ENCODE measurements around the gene ADGRG1. TPM values are rescaled to one million over a fixed set of nuclear protein-coding genes. Genes with fewer than 3 reads are reported as not detected.
"Not testable (repeated sequence)": the region's sequence is repeated elsewhere in the genome, so short reads cannot be mapped to it uniquely, and the experiment has no call there.

The ADGRG1 gene
- total RNA-seq, 1 experiment from 2014 or later, result 131 TPM

DNA sequence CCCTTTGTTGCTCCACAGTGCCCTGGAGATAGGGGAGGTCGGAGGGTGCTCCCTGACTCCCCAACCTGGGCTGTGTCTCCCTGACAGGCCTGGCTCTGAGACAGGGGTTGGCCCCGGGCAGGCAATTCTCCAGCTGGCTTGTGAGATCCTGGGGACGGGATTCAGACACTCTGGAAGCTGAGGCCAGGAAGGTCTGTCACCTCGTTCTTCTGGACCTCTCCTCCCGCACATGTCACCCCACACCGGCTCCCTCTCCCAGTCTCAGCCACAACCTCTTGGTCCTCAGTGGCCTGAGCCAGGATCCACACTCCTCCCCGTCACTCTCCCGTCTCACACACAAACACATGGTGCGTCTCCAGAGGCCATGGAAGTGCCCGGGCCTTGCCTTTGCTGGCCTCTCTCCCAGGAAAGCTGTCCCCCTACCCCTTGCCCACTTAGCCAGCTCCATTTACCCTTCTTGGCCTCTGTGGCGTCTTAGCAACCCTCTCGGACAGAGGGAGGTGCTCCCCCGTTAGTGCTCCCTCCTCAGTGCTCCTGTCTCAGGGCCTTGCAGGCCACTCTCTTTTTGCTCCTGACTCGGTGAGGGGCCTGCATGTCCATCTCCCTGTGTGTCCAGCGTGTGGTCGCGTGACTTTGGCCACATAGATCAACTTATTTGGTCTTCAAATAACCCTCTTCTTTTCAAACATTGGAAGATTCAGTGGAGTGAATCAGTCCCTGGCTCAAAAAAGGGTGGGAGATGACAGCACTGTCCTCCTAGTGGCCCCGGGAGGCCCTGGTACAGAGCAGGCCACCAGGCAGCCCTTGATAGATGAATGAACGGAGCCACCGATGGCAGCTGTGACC, 40.4 kb downstream of the ADGRG1 start:
- H3K27ac ChIP-seq, result no peak overlapping the region
- ChIA-PET CTCF (interaction anchor here (1.1 kb wide), 1 partner anchor 46 kb away, joined by 3 read pairs; no protein-coding TSS in a partner anchor), POLR2A (ENCODE audit: unreplicated experiment) (interaction anchor here (0.6 kb wide), 1 partner anchor 565 kb away, joined by 4 read pairs; no protein-coding TSS in a partner anchor)
- H3K79me2 ChIP-seq (ENCODE audit: low read depth), result no peaks in the 10 kb centered on the region
- no peaks in the 10 kb centered on the region for H3K9me2 ChIP-seq (ENCODE audit: insufficient read depth)
- peaks cover 15% of the 10 kb centered on the region for H3F3A ChIP-seq (ENCODE audit: insufficient read depth, low read depth)
- no peak overlapping the region for H3K4me3 ChIP-seq
- H3K4me1 ChIP-seq (replicated peaks; ENCODE audit: insufficient read depth), result peaks cover 21% of the 10 kb centered on the region
- H3K4me2 ChIP-seq, result no peak overlapping the region
- intact Hi-C loops (cut with micrococcal nuclease; ENCODE audit: unreplicated experiment), result no loop called here
- DNase-seq, result no peak
- no peak for TF ChIP-seq EZH2 (IDR thresholded peaks at IDR 0.05; ENCODE audit: low read depth)
- TF ChIP-seq, protein P1, sequence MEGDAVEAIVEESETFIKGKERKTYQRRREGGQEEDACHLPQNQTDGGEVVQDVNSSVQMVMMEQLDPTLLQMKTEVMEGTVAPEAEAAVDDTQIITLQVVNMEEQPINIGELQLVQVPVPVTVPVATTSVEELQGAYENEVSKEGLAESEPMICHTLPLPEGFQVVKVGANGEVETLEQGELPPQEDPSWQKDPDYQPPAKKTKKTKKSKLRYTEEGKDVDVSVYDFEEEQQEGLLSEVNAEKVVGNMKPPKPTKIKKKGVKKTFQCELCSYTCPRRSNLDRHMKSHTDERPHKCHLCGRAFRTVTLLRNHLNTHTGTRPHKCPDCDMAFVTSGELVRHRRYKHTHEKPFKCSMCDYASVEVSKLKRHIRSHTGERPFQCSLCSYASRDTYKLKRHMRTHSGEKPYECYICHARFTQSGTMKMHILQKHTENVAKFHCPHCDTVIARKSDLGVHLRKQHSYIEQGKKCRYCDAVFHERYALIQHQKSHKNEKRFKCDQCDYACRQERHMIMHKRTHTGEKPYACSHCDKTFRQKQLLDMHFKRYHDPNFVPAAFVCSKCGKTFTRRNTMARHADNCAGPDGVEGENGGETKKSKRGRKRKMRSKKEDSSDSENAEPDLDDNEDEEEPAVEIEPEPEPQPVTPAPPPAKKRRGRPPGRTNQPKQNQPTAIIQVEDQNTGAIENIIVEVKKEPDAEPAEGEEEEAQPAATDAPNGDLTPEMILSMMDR (conservative IDR thresholded peaks at IDR 0.05), result no peak
- no peaks in the 10 kb centered on the region for H3K27me3 ChIP-seq (ENCODE audit: insufficient read depth, low read depth)
- H3K36me3 ChIP-seq (ENCODE audit: low read depth), result no peaks in the 10 kb centered on the region
- H3K9me3 ChIP-seq (ENCODE audit: insufficient read depth, low read depth), result no peaks in the 10 kb centered on the region
- H2AFZ ChIP-seq, result no peak overlapping the region
- H4K20me1 ChIP-seq (ENCODE audit: insufficient read depth), result no peaks in the 10 kb centered on the region
- no TSS peak for BruUV-seq (replicated peaks)

DNA sequence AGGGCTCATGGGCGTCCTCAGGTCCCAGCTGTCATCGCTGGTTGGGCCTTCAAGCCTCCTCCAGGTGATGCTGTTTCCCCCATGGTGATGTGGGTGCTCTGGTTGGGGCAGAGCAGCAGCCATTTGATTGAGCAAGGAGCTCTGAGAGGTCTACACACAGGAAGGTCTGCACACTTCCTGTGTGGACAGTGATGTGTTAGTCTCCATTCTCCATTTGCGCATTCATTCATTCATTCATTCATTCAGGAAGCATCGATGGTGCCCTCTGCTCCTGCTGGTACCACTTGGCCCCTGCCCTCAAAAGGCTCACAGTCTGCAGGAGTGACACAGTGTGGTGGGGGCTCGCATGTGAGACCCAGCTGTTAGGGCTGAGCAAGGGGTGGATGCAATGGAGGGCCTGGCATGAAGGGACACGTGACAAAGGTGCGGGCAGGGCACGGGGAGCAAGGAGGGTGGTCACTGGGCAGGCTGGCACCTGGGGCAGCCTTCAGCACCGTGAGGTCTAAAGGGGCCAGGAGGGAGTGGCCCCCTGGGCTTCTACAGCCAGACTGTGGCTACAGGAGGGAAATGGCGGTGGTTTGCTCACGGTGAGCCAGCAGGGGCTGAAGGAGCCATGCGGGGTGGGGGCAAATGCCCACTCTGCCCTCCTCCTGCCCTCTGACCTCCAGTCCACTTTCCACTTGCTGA, 41.2 kb downstream of the ADGRG1 start:
- POLR2A ChIA-PET (ENCODE audit: unreplicated experiment), result interaction anchor here (0.6 kb wide), 1 partner anchor 564 kb away, joined by 4 read pairs; no protein-coding TSS in a partner anchor
- peaks cover 21% of the 10 kb centered on the region for H3K4me1 ChIP-seq (replicated peaks; ENCODE audit: insufficient read depth)
- peaks cover 12% of the 10 kb centered on the region for H3F3A ChIP-seq (ENCODE audit: insufficient read depth, low read depth)
- H4K20me1 ChIP-seq (ENCODE audit: insufficient read depth), result no peaks in the 10 kb centered on the region
- no peaks in the 10 kb centered on the region for H3K27me3 ChIP-seq (ENCODE audit: insufficient read depth, low read depth)
- no peak overlapping the region for H3K4me3 ChIP-seq
- no peak overlapping the region for H3K27ac ChIP-seq
- intact Hi-C loops (cut with micrococcal nuclease; ENCODE audit: unreplicated experiment), result no loop called here
- BruUV-seq (replicated peaks), result no TSS peak
- H3K79me2 ChIP-seq (ENCODE audit: low read depth), result no peaks in the 10 kb centered on the region
- H3K4me2 ChIP-seq, result no peak overlapping the region
- H3K9me3 ChIP-seq (ENCODE audit: insufficient read depth, low read depth), result no peaks in the 10 kb centered on the region
- no peak for DNase-seq
- CTCF ChIA-PET, result no interaction called here
- TF ChIP-seq, protein P1 (conservative IDR thresholded peaks at IDR 0.05), result no peak
- TF ChIP-seq EZH2 (IDR thresholded peaks at IDR 0.05; ENCODE audit: low read depth), result no peak
- no peaks in the 10 kb centered on the region for H3K9me2 ChIP-seq (ENCODE audit: insufficient read depth)
- H3K36me3 ChIP-seq (ENCODE audit: low read depth), result no peaks in the 10 kb centered on the region
- H2AFZ ChIP-seq, result no peak overlapping the region

DNA sequence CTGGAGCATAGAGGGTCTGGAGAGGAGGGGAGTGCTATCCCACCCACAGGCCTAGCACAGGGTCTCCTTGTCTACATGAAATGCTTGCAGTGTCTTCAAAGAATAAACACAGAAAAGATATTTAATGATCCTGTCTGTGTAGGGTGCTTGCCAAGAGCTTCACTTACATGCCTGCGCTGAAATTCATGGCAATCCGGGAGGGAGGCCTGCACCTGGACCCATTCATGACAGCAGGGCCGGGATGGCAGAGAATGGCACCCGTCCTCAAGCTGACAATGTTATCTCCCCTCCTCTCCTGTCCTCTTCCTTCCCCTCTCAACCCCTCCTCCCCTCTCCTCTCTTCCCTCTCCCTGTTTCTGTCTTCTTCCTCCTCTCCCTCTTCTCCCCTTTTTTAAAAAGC, 41.8 kb downstream of the ADGRG1 start:
- intact Hi-C loops (cut with micrococcal nuclease; ENCODE audit: unreplicated experiment), result no loop called here
- H3K36me3 ChIP-seq (ENCODE audit: low read depth), result no peaks in the 10 kb centered on the region
- ChIA-PET POLR2A (ENCODE audit: unreplicated experiment) (no interaction called here), CTCF (no interaction called here)
- H3K27ac ChIP-seq, result no peak overlapping the region
- no peaks in the 10 kb centered on the region for H3K9me3 ChIP-seq (ENCODE audit: insufficient read depth, low read depth)
- no peaks in the 10 kb centered on the region for H3K9me2 ChIP-seq (ENCODE audit: insufficient read depth)
- no peak overlapping the region for H3K4me2 ChIP-seq
- TF ChIP-seq, protein P1 (conservative IDR thresholded peaks at IDR 0.05), result no peak
- no peak for TF ChIP-seq EZH2 (IDR thresholded peaks at IDR 0.05; ENCODE audit: low read depth)
- H3K4me1 ChIP-seq (replicated peaks; ENCODE audit: insufficient read depth), result peaks cover 21% of the 10 kb centered on the region
- DNase-seq, result no peak
- H3K79me2 ChIP-seq (ENCODE audit: low read depth), result no peaks in the 10 kb centered on the region
- no TSS peak for BruUV-seq (replicated peaks)
- no peaks in the 10 kb centered on the region for H3K27me3 ChIP-seq (ENCODE audit: insufficient read depth, low read depth)
- peaks cover 7% of the 10 kb centered on the region; the same call in 1 of the 2 replicates for H3F3A ChIP-seq (ENCODE audit: insufficient read depth, low read depth)
- no peak overlapping the region for H3K4me3 ChIP-seq
- no peak overlapping the region for H2AFZ ChIP-seq
- H4K20me1 ChIP-seq (ENCODE audit: insufficient read depth), result no peaks in the 10 kb centered on the region

DNA sequence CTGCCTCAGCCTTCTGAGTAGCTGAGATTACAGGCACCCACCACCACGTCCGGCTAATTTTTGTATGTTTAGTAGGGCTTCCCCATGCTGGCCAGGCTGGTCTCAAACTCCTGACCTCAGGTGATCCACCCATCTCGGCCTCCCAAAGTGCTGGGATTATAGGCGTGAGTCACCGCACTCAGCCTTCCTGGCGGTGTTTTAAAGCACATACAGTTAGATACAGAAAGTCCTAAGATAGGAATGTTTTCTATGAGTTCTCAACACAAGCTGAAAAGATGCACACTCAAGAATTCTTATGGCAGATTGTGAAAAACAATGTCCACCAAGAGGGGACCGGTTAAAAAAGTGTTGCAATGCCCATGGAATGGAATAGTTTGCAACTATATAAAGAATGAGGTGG, 43.0 kb downstream of the ADGRG1 start:
- intact Hi-C loops (cut with micrococcal nuclease; ENCODE audit: unreplicated experiment); BruUV-seq (replicated peaks): not testable (repeated sequence)

More for the DNA sequence above, 43.0 kb downstream of the ADGRG1 start:
- CTCF ChIA-PET, result interaction anchor here (0.6 to 0.7 kb wide), 2 partner anchors 95 to 578 kb away, joined by 5 to 12 read pairs; no protein-coding TSS in a partner anchor
- H3F3A ChIP-seq (ENCODE audit: insufficient read depth, low read depth); H3K36me3 ChIP-seq (ENCODE audit: low read depth); H3K27ac ChIP-seq; H3K4me3 ChIP-seq; H3K9me3 ChIP-seq (ENCODE audit: insufficient read depth, low read depth); H3K27me3 ChIP-seq (ENCODE audit: insufficient read depth, low read depth); POLR2A ChIA-PET (ENCODE audit: unreplicated experiment); H2AFZ ChIP-seq; H4K20me1 ChIP-seq (ENCODE audit: insufficient read depth); H3K4me2 ChIP-seq; H3K79me2 ChIP-seq (ENCODE audit: low read depth); DNase-seq; H3K9me2 ChIP-seq (ENCODE audit: insufficient read depth): not testable (repeated sequence)
- H3K4me1 ChIP-seq (replicated peaks; ENCODE audit: insufficient read depth), result peaks cover 21% of the 10 kb centered on the region
